ENCODE measurements around the gene FABP1. TPM values are rescaled to one million over a fixed set of nuclear protein-coding genes. Genes with fewer than 3 reads are reported as not detected.

Gene FABP1
- total RNA-seq, 2 donors from 2014 or later, result not detected

- Mint-ChIP-seq H3K4me1 (ENCODE audit: low read depth) (no peaks in the 10 kb centered on the region), H3K4me3 (no peak overlapping the region), H3K36me3 (ENCODE audit: insufficient read depth in 2 of 2) (no peaks in the 10 kb centered on the region), H3K9me3 (no peaks in the 10 kb centered on the region), H3K27ac (no peak overlapping the region), H3K27me3 (ENCODE audit: low read depth) (no peaks in the 10 kb centered on the region)
- DNase-seq (no peak), ATAC-seq (replicated peaks in 1 of 2) (no peak)
These were observed 6.2 kb downstream of the FABP1 start for GRCh38 chr2:88121678-88122077.

GRCh38 chr2:88117973-88118372 is 9.9 kb downstream of the FABP1 start:
- Mint-ChIP-seq H3K27me3 (ENCODE audit: low read depth) (no peaks in the 10 kb centered on the region), H3K27ac (no peak overlapping the region), H3K4me3 (no peak overlapping the region), H3K9me3 (no peaks in the 10 kb centered on the region), H3K36me3 (ENCODE audit: insufficient read depth in 2 of 2) (no peaks in the 10 kb centered on the region), H3K4me1 (ENCODE audit: low read depth) (no peaks in the 10 kb centered on the region)
- DNase-seq, result no peak
- ATAC-seq (replicated peaks in 1 of 2), result no peak

GRCh38 chr2:88116669-88117432 is 11.0 kb downstream of the FABP1 start:
- no peaks in the 10 kb centered on the region for H3K36me3 Mint-ChIP-seq (ENCODE audit: insufficient read depth in 2 of 2)
- no peaks in the 10 kb centered on the region for H3K4me1 Mint-ChIP-seq (ENCODE audit: low read depth)

GRCh38 chr2:88115825-88116518 is 11.9 kb downstream of the FABP1 start:
- H3K9me3 Mint-ChIP-seq, result no peaks in the 10 kb centered on the region
- no peaks in the 10 kb centered on the region for H3K36me3 Mint-ChIP-seq (ENCODE audit: insufficient read depth in 2 of 2)
- ATAC-seq (replicated peaks in 1 of 2) (no peak), DNase-seq (no peak)
- H3K27me3 Mint-ChIP-seq (ENCODE audit: low read depth), result no peaks in the 10 kb centered on the region
- no peaks in the 10 kb centered on the region for H3K4me1 Mint-ChIP-seq (ENCODE audit: low read depth)
- H3K27ac Mint-ChIP-seq, result no peak overlapping the region
- no peak overlapping the region for H3K4me3 Mint-ChIP-seq

More at GRCh38 chr2:88116669-88117432, 11.0 kb downstream of the FABP1 start:
- H3K4me3 Mint-ChIP-seq, result no peak overlapping the region
- ATAC-seq (replicated peaks in 1 of 2) (no peak), DNase-seq (no peak)
- no peak overlapping the region for H3K27ac Mint-ChIP-seq
- H3K27me3 Mint-ChIP-seq (ENCODE audit: low read depth), result no peaks in the 10 kb centered on the region
- H3K9me3 Mint-ChIP-seq, result no peaks in the 10 kb centered on the region

GRCh38 chr2:88114889-88115288 is 13.0 kb downstream of the FABP1 start:
- DNase-seq (no peak), ATAC-seq (replicated peaks in 1 of 2) (no peak)
- no peak overlapping the region for H3K4me3 Mint-ChIP-seq
- H3K4me1 Mint-ChIP-seq (ENCODE audit: low read depth), result no peaks in the 10 kb centered on the region
- no peaks in the 10 kb centered on the region for H3K27me3 Mint-ChIP-seq (ENCODE audit: low read depth)
- no peaks in the 10 kb centered on the region for H3K36me3 Mint-ChIP-seq (ENCODE audit: insufficient read depth in 2 of 2)
- H3K9me3 Mint-ChIP-seq, result no peaks in the 10 kb centered on the region
- H3K27ac Mint-ChIP-seq, result no peak overlapping the region

DNA sequence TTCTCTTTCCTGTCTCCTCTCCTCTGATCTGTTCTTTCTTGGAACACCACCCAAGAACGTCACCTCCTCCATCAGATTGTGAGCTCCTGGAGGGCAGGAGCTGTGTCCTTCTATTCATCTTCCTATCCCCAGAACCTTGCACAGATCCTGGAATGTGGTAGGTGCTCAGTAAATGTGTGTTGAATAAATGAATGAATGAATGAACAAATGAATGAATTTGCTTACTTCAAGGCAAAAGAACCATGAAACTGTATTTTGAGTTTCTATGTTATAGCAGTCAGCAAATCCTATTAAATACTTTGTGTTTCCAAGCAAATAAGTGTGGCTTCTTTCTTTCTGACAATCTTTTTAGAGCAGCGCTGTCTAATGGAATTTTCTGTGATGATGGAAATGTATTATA is 14.8 kb downstream of the FABP1 start:
- no peak for ATAC-seq (replicated peaks in 1 of 2)
- Mint-ChIP-seq H3K4me3 (no peak overlapping the region), H3K9me3 (no peaks in the 10 kb centered on the region), H3K27ac (no peak overlapping the region), H3K4me1 (ENCODE audit: low read depth) (no peaks in the 10 kb centered on the region), H3K36me3 (ENCODE audit: insufficient read depth in 2 of 2) (no peaks in the 10 kb centered on the region), H3K27me3 (ENCODE audit: low read depth) (no peaks in the 10 kb centered on the region)
- DNase-seq, result no peak

DNA sequence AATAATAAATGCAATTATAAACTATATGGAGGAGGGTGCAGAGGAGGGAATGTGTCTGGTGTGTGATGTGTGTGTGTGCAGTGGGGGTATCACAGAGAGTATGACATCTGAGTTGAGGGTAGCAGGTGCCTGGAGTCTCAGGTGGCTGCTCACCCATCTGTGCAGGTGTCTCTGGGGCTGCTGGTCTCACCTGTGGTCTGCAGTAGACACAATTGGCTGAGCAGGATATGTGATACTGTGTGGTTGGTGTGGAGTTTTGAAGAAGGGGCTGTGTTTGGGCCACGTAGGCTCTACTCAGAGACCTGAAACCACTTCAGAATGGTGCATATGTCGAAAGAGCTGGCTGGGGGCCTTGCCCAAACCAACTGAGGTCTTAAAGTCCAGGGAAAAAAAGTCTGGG is 17.0 kb downstream of the FABP1 start:
- DNase-seq (no peak), ATAC-seq (replicated peaks in 1 of 2) (no peak)
- Mint-ChIP-seq H3K27ac (no peak overlapping the region), H3K9me3 (no peaks in the 10 kb centered on the region), H3K36me3 (ENCODE audit: insufficient read depth in 2 of 2) (no peaks in the 10 kb centered on the region), H3K27me3 (ENCODE audit: low read depth) (no peaks in the 10 kb centered on the region), H3K4me3 (no peak overlapping the region), H3K4me1 (ENCODE audit: low read depth) (no peaks in the 10 kb centered on the region)

DNA sequence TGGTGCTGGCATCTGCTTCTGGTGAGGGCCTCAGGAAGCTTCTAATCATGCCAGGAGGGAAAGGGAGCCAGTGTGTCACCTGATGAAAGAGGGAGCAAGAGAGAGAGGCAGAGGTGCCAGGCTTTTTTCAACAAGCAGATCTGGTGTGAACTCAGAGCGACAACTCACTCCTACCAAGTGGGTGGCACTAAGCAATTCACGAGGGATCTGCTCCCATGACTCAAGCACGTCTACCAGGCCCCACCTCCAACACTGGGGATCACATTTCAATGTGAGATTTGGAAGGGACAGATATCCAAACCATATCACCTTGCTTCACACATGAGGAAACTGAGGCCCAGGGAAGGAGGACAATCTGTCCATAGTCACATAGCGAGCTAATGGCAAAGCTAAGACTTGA is 19.1 kb downstream of the FABP1 start:
- no peaks in the 10 kb centered on the region for H3K36me3 Mint-ChIP-seq (ENCODE audit: insufficient read depth in 2 of 2)
- DNase-seq (no peak), ATAC-seq (replicated peaks in 1 of 2) (no peak)
- H3K27ac Mint-ChIP-seq, result no peak overlapping the region
- no peaks in the 10 kb centered on the region for H3K4me1 Mint-ChIP-seq (ENCODE audit: low read depth)
- no peaks in the 10 kb centered on the region for H3K27me3 Mint-ChIP-seq (ENCODE audit: low read depth)
- no peak overlapping the region for H3K4me3 Mint-ChIP-seq
- no peaks in the 10 kb centered on the region for H3K9me3 Mint-ChIP-seq

DNA sequence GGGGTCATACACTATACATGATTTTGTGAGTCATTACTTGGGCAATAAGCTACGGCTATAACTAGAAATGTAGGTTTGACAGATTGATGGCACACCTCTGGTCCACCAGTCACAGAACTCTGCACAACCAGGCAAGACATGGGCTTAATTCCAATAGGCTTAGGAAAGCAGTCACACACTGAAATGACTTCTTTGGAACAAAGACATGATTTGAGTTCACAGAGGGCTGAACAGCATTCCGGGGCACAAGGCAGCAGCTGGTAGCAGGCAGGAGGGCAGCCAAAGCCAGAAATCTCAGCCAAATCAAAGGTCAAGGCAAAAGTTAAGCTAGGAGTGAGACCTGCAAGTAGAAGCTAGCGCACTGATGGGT is 27.4 kb downstream of the FABP1 start:
- no peak for DNase-seq
- Mint-ChIP-seq H3K4me1 (ENCODE audit: low read depth) (peaks cover 4% of the 10 kb centered on the region), H3K9me3 (no peaks in the 10 kb centered on the region)

DNA sequence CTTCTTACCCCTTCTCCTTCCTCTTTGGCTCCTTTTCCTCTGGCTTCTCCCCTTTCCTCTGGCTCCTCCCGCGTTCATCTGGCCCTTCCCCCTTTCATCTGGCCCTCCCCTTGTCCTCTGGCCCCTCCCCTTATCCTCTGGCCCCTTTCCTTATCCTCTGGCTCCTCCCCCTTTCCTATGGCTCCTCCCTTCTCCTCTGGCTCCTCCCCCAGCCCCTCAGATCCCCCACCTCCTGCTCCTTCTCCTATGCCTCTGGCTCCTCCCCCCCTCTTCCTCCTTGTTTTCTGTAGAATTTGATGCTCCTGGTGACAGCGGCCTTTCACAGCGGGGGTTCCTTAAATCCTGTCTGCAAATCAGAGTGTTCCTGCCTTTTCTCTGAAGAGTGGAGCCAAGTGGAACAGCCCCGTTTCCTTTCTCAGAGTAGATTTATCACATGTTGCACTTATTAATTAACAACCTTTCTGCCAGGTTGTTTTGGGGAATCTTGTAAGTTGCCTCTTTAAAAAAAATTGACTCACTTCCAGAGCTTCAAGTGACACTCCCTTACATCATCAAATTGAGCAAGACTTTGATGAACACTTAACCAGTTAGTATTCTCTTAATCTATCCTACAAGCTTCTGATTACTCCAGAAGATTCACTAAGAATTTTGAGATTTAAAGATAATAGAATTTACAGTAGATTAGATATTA is 27.9 kb downstream of the FABP1 start:
- Mint-ChIP-seq H3K4me1 (ENCODE audit: low read depth) (peaks cover 4% of the 10 kb centered on the region), H3K36me3 (ENCODE audit: insufficient read depth in 2 of 2) (no peaks in the 10 kb centered on the region), H3K4me3 (no peak overlapping the region), H3K27ac (no peak overlapping the region), H3K27me3 (ENCODE audit: low read depth) (no peaks in the 10 kb centered on the region), H3K9me3 (no peaks in the 10 kb centered on the region)
- no peak for ATAC-seq (replicated peaks in 1 of 2)
- DNase-seq, result no peak

More for the DNA sequence above, 27.4 kb downstream of the FABP1 start:
- H3K36me3 Mint-ChIP-seq (ENCODE audit: insufficient read depth in 2 of 2), result no peaks in the 10 kb centered on the region
- H3K27me3 Mint-ChIP-seq (ENCODE audit: low read depth), result no peaks in the 10 kb centered on the region
- H3K4me3 Mint-ChIP-seq, result no peak overlapping the region
- no peak overlapping the region for H3K27ac Mint-ChIP-seq
- no peak for ATAC-seq (replicated peaks in 1 of 2)

DNA sequence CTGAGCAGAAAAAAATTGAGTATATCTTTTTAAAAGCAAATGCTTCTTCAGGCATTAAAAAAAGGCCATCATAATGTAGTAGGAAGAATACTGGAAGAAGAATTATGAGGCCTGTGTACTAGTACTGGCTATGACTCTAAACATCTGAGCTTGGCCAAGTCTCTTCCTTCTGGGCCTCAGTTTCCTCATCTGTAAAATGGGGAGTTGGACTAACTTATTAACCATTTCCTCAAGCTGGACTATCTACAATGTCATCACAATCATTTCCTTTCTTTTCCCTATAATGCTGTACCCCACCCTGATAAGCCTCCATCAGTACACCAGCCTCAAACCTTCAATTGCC is 29.3 kb downstream of the FABP1 start:
- no peaks in the 10 kb centered on the region for H3K36me3 Mint-ChIP-seq (ENCODE audit: insufficient read depth in 2 of 2)
- H3K27me3 Mint-ChIP-seq (ENCODE audit: low read depth), result no peaks in the 10 kb centered on the region
- H3K9me3 Mint-ChIP-seq, result no peaks in the 10 kb centered on the region
- ATAC-seq (replicated peaks in 1 of 2), result no peak
- no peak for DNase-seq
- no peak overlapping the region for H3K4me3 Mint-ChIP-seq
- peaks cover 4% of the 10 kb centered on the region for H3K4me1 Mint-ChIP-seq (ENCODE audit: low read depth)
- H3K27ac Mint-ChIP-seq, result no peak overlapping the region

GRCh38 chr2:88097891-88098557 is 29.8 kb downstream of the FABP1 start:
- Mint-ChIP-seq H3K9me3 (no peaks in the 10 kb centered on the region), H3K36me3 (ENCODE audit: insufficient read depth in 2 of 2) (no peaks in the 10 kb centered on the region), H3K27me3 (ENCODE audit: low read depth) (no peaks in the 10 kb centered on the region), H3K27ac (no peak overlapping the region), H3K4me3 (no peak overlapping the region), H3K4me1 (ENCODE audit: low read depth) (peaks cover 4% of the 10 kb centered on the region)
- ATAC-seq (replicated peaks in 1 of 2) (no peak), DNase-seq (no peak)

DNA sequence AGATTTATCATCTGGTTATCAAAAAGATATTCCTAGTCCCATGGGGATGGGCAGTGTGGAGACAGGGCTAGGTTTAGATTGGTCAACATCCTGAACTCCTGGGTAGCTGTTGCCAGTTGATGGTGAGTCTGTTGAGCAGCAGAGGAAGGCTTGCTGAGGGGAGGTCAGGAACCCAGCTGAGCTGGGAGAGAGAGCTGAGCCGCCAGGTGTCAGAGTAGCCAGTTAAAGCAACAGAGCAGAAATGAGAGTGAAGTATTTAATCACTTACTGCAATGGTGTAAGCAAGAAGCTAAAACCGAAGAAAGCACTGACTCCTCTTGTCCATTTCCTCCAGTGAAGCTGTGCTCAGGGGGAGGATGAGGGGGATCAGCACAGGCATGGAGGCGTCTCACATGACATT is 30.7 kb downstream of the FABP1 start:
- H3K27ac Mint-ChIP-seq, result no peak overlapping the region
- no peak overlapping the region for H3K4me3 Mint-ChIP-seq
- DNase-seq, result no peak
- H3K9me3 Mint-ChIP-seq, result no peaks in the 10 kb centered on the region
- H3K4me1 Mint-ChIP-seq (ENCODE audit: low read depth), result peaks cover 4% of the 10 kb centered on the region
- no peak for ATAC-seq (replicated peaks in 1 of 2)
- no peaks in the 10 kb centered on the region for H3K36me3 Mint-ChIP-seq (ENCODE audit: insufficient read depth in 2 of 2)
- H3K27me3 Mint-ChIP-seq (ENCODE audit: low read depth), result no peaks in the 10 kb centered on the region
